Suppressor macrophage treated with lipopolysaccharide for 1 hour (primary cell): ENCODE measurements around the gene HUS1B.
"Not testable (repeated sequence)": the region's sequence is repeated elsewhere in the genome, so short reads cannot be mapped to it uniquely, and the experiment has no call there.

Experiments used
- DNase-seq, 3 donors: peaks; one replicate each; pipeline ENCODE4 v3.0.0-alpha.2; 2020 to 2022

Gene HUS1B

DNA sequence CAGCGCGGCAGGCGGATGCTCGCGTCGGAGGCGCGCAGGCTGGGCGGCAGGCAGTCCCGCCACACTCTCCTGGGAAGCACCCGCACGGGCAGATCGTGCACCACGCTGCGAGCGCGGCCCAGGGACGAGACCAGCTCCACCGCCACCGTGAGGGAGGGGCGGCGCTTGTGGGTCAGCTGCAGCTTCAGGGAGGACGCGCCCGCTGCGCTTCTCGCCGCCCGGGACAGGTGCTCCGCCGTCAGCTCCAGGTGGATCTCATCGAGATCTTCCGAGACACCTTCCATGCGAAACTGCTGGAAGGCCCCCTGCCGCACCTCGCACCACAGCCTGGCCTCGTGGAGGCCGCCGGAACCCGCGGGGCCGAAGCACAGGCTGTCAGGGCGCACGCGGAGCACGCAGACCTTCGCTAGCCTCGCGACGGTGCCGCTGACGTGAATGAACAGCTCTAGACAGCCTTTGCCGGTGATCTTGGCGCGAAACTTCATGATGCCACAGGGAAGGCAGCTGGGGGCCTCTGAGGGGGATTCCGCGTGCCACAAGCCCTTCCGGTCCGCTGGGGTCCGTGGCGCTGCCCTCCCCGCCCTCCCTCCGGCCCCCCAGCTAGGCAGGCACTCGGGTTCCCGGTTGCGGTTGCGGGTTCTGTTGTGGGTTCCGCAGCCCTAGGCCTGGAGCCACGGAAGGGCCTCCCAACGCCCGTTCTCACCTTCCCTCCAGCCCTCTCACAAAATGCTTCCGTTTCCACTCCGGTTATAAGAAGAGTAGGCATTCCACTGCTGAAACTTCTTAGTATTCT, at the start of gene HUS1B:
Gene HUS1B (minus strand): TSS at position 641 of the 793 bp plus-strand sequence. CDS start 156 bp downstream, at position 485.
- no peak for DNase-seq

DNA sequence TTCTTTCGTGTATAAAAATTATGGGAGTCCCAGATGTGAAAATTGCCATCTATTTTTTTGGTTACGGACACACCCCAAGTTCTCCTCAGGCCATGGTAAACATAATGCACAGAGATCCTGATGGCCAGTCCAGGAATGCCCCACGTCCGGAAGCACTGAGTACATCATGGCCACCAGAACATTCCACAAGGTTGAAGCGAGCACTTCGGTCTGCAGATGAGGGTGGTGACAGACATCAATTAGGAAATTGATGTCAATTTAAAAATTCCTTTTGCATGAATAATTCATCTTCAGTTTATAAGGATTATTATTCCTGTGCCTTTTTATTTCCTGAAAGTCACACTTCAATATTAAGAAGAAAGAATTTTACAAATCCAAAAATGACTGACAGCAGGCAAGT, 49.2 kb upstream of the HUS1B start:
- no peak for DNase-seq

DNA sequence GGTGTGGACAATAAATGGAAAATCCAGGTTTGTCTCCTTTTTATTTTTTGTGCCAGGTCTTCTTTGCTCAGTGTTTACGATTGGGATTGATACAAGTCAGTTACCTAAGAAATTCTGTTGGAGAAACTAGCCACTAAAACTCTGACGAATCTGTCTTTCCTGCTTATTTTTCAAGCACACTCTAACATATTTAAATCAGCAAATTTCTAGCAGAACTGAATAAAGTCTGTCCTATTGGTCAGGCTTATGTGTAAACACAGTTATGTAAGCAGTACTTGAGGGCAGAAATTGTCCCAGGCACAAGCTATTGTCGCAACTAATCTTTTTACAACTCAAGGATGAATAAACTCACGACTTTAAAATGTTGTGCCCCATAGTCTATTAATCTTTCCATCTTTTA, 48.1 kb upstream of the HUS1B start:
- DNase-seq, result no peak

DNA sequence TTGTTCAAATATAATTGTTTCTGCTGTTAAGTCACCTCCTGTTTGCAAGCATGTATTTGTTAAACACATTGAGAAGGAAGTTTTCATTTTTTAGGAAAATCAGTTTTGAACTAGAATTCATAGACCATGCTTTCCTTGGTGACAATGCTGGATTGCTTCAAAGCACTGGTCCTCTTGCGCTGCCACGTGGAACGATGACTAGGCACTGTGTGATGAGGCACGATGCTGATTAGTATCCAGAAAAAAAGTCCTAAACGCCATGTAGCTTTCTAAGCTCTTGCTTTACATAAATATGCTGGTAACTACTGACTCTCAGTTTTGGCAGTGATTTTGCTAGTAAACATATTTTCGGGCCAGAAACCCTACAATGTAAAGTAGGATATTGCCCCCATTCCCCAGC, 47.1 kb upstream of the HUS1B start:
- no peak for DNase-seq

DNA sequence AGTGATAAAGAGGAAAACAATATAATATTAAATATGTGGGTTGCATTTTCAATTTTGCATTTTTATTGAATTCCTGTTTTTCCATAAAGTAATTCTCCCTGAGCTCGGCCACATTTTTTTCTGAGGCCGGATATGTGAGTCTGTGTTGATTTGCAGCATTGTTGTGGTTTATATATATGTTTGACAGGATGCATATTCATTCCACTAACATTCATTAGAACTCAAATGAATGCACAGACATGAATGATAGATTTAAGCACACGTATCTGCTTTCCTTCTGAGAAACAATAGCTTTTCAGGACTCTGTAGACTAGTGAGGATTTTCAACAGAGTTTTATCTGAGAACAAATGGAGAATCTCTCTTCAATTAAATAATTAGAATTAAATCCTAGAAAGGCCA, 46.7 kb upstream of the HUS1B start:
- no peak for DNase-seq

DNA sequence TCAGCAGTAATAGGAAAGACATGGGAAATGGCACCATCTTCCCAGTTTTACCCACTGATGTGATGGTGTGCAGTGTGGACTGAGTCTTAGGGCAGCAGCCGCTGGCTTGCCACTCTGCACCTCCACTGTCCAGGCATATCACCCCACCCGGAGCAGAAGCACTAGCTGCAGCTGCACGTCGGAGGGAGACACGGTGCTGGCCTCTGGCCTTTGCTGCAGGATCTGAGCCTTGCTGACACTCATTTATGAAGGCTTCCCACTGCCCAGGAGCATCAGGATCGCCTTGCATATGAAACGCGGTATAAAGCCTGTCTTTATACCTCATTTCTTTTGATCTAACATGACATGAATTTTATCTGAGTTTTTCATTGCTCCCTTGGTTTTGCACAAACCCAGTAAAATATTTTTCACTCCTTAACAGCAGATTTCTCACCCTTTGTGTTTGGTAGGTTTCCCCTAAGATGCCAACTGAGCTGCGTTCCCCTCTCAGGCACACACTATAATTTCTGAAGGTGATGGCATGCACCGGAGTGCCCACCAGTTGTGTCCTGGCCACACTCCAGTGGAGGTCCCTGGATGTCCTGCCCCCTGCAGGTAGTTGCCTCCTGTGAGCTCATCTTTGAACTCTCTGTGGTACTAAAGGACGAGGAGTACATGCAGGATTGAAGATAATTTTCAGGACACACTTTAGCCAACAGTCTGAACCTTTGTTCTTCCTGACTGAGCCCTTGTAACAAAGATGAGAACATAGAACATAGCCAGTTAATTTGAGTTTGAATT, 45.0 kb upstream of the HUS1B start:
- DNase-seq, result no peak

DNA sequence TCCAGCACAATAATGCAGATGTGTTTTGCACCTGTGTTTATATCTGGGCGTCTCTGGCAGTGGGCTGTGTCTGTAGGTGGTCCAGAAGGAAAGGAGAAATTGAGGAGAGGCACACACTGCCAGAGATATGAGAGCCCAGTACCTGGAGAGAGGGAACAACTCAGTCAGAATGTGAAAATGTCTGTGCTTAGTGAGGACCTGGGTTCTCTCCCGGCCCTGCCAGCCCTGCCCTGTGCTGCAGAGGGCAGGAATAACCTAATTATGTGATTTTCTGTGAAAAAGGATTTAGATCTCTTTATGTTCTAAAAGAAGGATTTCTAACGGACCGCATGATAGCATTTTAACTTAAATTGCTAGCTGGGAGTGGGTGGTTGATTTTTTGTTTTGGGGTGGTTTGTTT, 44.3 kb upstream of the HUS1B start:
- no peak for DNase-seq

DNA sequence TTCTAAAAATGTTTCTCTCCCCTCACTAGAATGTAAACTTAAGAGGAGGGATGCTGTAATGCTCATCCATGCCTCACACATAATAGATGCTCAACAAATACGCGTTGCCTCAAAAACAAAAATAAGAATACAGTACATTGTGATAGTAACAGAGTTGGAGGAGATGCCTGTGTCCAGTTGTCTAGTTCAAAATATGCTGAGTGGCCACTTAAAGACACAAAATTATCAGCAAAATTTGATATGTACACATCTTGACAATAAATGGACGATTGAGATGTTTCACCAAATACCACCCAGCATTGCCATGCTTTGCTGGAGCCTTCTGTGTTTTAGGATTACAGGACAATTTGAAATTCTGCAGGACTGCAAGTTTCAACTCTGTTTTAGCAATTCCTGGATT, 43.6 kb upstream of the HUS1B start:
- DNase-seq, result no peak

DNA sequence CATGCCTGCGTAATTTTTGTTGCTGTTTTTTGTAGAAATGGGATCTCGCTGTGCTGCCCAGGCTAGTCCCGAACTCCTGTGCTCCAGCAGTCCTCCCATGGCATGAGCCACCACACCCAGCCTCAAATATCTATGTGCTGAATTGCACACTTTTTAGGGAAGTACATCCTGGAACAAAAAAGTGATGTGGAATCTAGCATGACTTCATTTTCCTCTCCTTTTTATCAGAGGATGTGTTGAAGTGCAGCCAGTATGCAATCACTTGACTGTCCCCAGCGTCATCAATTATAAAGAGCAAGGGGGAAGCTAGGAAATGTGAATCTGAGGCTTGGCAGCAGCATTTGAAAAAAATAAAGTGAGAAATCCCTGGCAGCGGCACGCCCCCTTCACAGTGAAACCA, 42.4 kb upstream of the HUS1B start:
- no peak for DNase-seq

DNA sequence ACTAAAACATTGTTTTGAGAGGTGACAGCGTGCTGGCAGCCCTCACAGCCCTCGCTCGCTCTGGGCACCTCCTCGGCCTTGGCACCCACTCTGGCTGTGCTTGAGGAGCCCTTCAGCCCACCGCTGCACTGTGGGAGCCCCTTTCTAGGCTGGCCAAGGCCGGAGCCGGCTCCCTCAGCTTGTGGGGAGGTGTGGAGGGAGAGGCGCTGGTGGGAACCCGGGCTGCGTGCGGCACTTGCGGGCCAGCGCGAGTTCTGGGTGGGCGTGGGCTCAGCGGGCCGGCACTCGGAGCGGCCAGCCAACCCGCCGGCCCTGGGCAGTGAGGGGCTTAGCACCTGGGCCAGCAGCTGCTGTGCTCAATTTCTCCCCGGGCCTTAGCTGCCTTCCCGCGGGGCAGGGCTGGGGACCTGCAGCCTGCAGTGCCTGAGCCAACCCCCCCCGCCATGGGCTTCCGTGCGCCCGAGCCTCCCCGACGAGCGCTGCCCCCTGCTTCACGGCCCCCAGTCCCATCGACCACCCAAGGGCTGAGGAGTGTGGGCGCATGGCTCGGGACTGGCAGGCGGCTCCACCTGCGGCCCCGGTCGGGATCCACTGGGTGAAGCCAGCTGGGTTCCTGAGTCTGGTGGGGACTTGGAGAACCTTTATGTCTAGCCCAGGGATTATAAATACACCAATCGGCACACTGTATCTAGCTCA, 37.7 kb upstream of the HUS1B start:
- DNase-seq, result not testable (repeated sequence)

DNA sequence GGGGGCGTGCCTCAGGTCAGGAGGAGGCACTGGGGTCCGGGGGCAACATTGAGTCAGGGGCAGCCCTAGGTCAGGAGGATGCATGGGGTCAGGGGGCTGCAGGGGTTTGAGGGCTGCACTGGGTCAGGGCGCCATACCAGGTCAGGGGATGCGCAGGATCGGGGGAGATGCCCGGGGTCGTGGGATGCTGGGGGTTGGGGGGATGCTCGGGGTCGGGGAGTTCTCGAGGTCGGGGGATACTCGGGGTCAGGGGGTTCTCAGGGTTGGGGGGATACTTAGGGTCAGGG, 36.8 kb upstream of the HUS1B start:
- no peak for DNase-seq

DNA sequence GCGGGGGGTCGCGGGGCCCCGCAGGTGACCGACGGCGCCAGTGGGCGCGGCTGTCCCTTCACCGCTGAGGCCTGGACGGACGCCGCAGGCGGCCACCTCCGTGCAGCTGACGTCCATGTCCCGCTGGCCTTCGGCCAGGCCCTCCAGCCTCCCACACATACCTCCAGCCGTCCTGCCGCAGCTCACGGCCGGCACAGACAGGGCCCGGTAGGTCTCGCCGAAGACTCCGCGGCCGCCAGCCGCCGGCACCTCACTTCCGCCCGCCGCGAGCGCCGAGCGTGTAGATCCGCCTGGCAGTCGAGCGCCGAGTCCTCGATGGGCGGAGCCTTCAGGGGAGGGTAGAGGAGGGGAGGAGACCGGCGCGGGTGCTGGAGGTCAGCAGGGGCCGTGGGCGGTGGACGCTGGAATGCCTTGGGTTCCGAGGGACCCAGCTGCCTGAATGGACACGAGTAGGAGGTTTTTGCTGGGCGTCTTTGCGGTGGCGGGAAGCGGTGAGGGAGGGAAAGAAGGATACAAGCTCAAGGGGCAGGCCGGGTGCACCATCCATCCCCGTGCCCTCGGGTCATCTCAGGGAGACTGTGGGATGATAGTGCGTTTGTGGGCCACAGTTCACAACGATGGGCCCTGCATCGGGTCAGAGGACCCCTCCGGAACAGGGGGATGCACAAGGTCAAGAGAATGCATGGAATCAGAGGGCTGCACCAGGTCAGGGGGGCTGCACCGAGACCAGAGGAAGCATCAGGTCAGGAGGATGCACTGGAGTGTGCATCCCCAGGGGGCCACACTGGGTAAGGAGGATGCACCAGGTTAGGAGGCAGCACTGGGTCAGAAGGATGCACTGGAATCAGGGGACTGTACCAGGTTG, 36.2 kb upstream of the HUS1B start, which contains the start of gene EXOC2:
Gene EXOC2 (minus strand): TSS at position 282 of the 865 bp plus-strand sequence. CDS start 55,321 bp downstream, outside the sequence.
- peak; percentile 90 to 95 (median 91) for DNase-seq

DNA sequence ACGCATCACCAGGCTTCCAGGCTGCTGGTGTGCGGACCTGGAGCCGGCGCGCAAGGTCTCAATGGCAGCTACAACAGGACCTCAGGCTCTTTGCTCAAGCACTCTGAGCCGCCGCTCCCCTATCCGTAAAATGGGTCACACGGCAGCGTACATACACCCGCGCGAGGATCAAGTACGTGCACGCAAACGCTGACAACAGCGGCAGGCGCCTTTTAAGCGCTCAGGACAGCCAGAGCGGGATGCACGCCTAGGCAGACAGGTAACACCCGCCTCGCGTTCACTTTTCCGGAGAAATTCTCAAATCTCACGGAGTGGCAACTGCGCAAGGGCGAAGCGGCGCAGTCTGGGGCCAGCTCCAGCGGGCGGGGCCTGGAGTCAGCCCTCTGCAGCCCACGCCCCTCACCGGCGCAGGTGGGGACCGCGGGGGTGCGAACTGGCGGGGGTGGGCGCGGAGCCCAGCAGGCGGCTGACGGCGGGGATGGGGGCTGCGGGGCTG, 35.5 kb upstream of the HUS1B start:
- peak; percentile 29 to 62 (median 48) for DNase-seq

DNA sequence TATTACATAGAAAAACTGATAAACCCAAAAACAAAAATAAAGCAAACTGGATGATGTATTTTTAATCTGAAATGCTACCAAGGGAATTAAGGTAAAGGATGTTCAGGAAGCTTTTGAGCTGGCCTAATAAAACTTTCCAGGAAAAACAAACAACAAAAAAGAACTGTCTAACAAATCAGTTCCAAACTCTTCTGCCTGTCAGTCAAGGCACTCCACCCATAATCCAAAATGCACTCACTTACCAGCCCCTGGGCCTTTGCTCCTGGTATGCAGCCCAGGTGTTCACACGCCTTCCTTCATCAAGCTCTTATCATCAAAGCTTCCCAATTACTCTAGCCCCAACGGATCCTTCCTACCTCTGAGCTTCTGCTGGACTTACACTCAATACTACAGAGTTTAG, 32.3 kb upstream of the HUS1B start:
- DNase-seq, result no peak

DNA sequence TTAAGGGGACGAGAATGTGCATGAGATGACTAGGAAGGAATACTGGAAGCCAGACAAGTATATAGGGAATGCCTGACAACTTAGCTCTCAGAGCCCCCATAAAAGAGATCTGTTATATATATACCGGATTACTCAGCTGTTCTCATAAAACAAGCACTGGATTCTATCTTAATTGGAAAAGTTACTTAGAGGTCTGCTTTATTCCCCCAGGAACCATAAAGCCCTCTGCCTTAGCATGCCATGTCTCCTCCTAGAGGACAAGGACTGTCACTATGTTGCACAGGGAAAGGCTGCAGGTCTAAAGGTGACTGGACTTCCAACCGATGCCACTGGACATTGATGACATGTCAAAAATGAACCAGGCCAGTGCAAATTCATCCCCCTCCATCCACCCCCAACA, 29.6 kb upstream of the HUS1B start:
- no peak for DNase-seq

DNA sequence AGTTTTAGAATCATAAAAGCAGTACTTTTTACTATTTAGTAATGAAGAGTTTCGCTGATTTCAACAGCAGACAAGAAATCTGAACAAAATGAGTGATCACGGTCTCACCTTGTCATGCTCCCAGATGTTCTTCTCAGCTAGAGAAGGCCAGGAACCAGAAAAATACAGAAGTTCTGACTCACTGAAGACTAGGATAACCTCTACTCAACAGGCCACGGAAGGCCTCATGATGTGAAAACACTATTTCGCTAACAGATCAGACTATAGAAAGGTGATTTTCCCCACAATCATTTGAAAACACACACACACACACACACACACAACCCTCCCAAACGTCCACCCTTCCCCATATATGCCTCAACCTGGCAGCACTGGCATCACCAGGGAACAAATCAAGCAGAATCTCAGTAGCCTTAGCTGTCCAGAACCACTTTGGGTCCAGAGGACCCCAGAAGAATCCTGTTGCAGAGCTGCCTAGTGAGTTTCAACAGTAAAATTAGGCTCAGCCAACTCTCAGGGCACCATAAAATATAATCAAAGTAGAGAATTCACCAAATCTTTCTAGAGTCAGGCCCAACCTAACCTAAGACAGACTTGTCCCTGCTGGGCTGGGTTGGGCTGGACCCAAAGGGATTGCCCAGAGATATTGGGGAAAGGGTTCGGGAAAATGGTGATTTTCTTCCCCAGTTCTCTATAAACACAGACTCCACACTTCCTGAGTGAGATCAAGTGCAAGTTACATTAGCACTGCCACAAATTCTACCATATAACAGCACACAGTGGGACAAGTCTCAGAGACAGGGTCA, 28.1 kb upstream of the HUS1B start:
- peak; percentile 42 to 80 (median 66) for DNase-seq

DNA sequence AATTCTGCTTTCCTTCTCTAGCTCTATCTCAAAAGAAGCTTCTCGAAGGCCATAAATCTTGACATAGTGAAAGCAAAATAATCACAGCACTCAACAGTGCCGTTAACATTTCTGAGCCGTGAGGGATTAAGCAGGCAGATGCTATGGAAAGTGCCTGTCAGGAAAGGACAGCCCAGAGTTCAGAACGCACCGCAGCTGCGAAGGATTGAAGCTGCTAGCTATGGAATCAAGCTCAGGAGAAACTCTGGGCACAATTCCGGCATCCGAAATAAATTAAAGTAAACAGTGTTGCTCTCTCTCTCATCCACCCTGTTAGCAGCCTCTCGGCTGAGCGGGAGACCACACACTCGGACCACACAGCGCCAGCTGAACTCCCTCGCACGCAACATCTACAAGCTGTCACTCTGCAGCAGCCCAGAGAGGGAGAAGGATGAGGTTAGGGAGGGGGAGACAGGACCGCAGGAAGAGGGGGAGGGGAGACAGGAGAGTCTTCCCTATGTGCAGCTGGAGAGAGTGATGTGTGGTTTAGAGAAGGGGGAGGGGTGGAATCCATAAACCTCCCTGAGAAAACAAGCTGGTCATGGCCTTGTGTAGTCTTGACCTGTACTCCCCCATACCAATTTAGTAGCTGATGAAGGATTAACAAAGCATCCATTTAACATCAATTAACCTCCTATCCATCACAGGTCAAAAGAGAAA, 27.0 kb upstream of the HUS1B start:
- DNase-seq, result no peak

DNA sequence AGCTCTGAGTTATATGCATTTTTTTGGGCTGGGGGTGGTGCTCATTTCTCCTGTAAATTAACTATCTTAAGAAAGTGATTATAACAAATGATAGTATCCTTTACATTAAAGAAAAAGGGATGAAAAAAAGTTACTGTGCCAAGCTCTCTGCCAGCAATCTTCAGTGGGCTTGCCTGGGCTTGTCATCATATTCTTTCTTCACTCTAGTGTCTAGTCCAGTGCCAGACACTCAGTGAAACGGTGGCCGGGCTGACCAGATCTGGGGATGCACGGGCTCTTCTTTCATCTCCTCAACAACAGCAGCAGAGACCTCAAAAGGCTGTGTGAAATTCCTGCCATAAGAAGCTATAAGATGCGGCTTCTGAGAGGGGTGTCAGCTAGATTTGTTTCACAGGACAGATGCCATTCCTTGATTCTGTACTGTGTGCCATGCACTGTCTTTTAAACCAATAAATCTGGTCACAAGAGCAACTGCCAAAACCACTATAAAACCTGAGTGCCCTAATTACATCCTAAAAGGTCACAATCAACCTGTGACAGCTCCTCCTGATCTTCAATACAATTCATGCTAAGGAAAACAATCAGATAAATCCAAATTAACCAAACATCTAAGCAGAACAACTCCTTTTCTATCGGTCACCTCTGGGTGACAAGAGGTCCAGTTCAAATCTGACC, 23.9 kb upstream of the HUS1B start:
- DNase-seq, result peak in 1 of 3 donors; percentile 15

DNA sequence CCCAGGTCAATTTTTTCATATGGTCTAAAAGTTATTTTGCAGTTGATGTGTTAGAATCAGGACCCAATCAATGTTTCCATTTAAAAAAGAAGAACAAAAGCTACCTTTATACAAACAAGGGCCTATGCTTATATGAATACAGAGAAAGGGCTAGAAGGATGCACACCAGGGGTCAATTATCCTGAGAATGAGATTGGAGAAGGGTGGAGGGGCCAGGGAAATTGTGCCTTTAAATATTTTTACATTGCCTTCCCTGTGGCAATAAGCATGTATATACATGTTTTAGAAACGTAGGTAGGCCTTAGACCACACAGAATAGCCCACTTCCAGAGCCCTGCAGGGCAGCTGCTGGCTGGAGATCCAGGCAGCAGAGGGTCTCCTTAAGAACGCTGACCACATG, 23.4 kb upstream of the HUS1B start:
- no peak for DNase-seq

DNA sequence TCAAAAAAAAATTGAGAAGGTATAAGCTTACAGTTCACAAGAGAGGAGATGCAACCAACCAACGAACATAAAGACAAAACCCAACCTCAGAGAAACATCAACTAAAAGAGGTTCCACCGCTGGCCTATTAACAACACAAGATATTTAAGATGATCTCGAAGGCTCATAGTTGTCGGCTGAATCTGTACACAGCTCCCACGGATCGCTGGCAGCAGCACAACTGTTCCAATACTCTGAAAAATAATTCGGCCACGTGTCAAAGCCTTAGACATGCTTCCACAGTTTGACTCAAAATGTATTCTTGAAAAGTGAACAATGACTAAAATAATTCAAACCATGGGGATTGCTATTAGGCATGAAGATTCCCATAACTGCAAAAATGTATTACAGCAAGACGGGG, 22.4 kb upstream of the HUS1B start:
- no peak for DNase-seq
